Fibroblast of skin of left biceps (primary cell): ENCODE measurements around the gene CDADC1.
"Not testable (repeated sequence)": the region's sequence is repeated elsewhere in the genome, so short reads cannot be mapped to it uniquely, and the experiment has no call there.

ENCODE experiments used
- DNase-seq, 2 experiments: peaks; one replicate each; pipeline ENCODE4 v3.0.0-alpha.2; 2013; ENCODE audit warnings: low read depth in 2 of 2

Gene CDADC1

GRCh38 chr13:49238621-49239020, 9.1 kb upstream of the CDADC1 start:
- no peak for DNase-seq

GRCh38 chr13:49240017-49240416, 7.7 kb upstream of the CDADC1 start:
- no peak for DNase-seq

GRCh38 chr13:49241296-49241695, 6.4 kb upstream of the CDADC1 start:
- DNase-seq = no peak

GRCh38 chr13:49245101-49245500, 2.6 kb upstream of the CDADC1 start:
- no peak for DNase-seq

- no peak for DNase-seq
These were observed 679 bp upstream of the CDADC1 start for GRCh38 chr13:49246850-49247642.

- DNase-seq = no peak
These were observed 887 bp downstream of the CDADC1 start for GRCh38 chr13:49248622-49249002.

GRCh38 chr13:49251326-49251725, 3.6 kb downstream of the CDADC1 start:
- DNase-seq = no peak

GRCh38 chr13:49253310-49253709, 5.6 kb downstream of the CDADC1 start:
- no peak for DNase-seq

- DNase-seq = no peak
These were observed 6.3 kb downstream of the CDADC1 start for GRCh38 chr13:49254007-49254406.

GRCh38 chr13:49256841-49257240, 9.1 kb downstream of the CDADC1 start:
- peak in 1 of 2 experiments; percentile 14 for DNase-seq

- DNase-seq = no peak
These were observed 10.5 kb downstream of the CDADC1 start for GRCh38 chr13:49258089-49258796.

- no peak for DNase-seq
These were observed 11.9 kb downstream of the CDADC1 start for GRCh38 chr13:49259586-49259985.

GRCh38 chr13:49262634-49263033, 14.9 kb downstream of the CDADC1 start:
- no peak for DNase-seq

GRCh38 chr13:49265822-49266221, 18.1 kb downstream of the CDADC1 start:
- no peak for DNase-seq

- no peak for DNase-seq
These were observed 23.5 kb downstream of the CDADC1 start for GRCh38 chr13:49271264-49271663.

- no peak for DNase-seq
These were observed 24.6 kb downstream of the CDADC1 start for GRCh38 chr13:49272296-49272695.

- DNase-seq = no peak
These were observed 30.5 kb downstream of the CDADC1 start for GRCh38 chr13:49278211-49278610.

- DNase-seq = no peak
These were observed 31.4 kb downstream of the CDADC1 start for GRCh38 chr13:49279112-49279511.

- no peak for DNase-seq
These were observed 32.2 kb downstream of the CDADC1 start for GRCh38 chr13:49279885-49280284.

GRCh38 chr13:49287995-49288394, 40.3 kb downstream of the CDADC1 start:
- DNase-seq = no peak

- no peak for DNase-seq
These were observed 40.7 kb downstream of the CDADC1 start for GRCh38 chr13:49288458-49288857.

- no peak for DNase-seq
These were observed 45.2 kb downstream of the CDADC1 start for GRCh38 chr13:49292742-49293486.

- DNase-seq = not testable (repeated sequence)
These were observed 47.0 kb downstream of the CDADC1 start for GRCh38 chr13:49294723-49295122.
